GM12878 (cell line): ENCODE results near the gene CDHR2.

ENCODE experiments used
- CTCF ChIP-seq, 3 experiments: IDR thresholded peaks in 2 of 3; conservative IDR thresholded peaks in 1 of 3; 2 replicates each; pipeline ENCODE4 v1.5.1; 2011; ENCODE audit warnings: low read depth in 3 of 3, low read length in 3 of 3, mild to moderate bottlenecking in 3 of 3, control low read depth in 2 of 3, moderate library complexity in 2 of 3, inconsistent platforms in 1 of 3, mixed read lengths in 1 of 3; ENCODE audit not compliant: control insufficient read depth in 2 of 3, insufficient read depth in 1 of 3; ENCODE audit errors: extremely low read depth in 1 of 3
- ELK1 ChIP-seq: IDR thresholded peaks from 2 replicates; pipeline ENCODE4 v1.6.1; 2012; ENCODE audit warnings: low read depth, low read length, improper control_type of control experiment
- EZH2 ChIP-seq: IDR thresholded peaks from 2 replicates; pipeline ENCODE4 v1.6.1; 2012; ENCODE audit warnings: low read depth, mild to moderate bottlenecking, control low read depth, inconsistent platforms, low read length, borderline replicate concordance; ENCODE audit not compliant: control insufficient read depth
- FOXM1 ChIP-seq: IDR thresholded peaks from 2 replicates; pipeline ENCODE4 v1.6.1; 2012; ENCODE audit warnings: low read depth, mild to moderate bottlenecking, inconsistent platforms, low read length, moderate library complexity
- MAX ChIP-seq: IDR thresholded peaks from 2 replicates; pipeline ENCODE4 v1.6.1; 2012; ENCODE audit warnings: low read depth, low read length, improper control_type of control experiment
- NR2C2 ChIP-seq: IDR thresholded peaks from 2 replicates; pipeline ENCODE4 v1.6.1; 2011; ENCODE audit warnings: borderline replicate concordance, low read depth; ENCODE audit not compliant: control insufficient read depth, insufficient read length
- NRF1 ChIP-seq: conservative IDR thresholded peaks from 2 replicates; pipeline ENCODE4 v1.6.1; 2011; ENCODE audit warnings: mild to moderate bottlenecking, low read depth, low read length, improper control_type of control experiment
- POLR2A ChIP-seq: IDR thresholded peaks from 2 replicates; pipeline ENCODE4 v1.6.1; 2011; ENCODE audit warnings: low read depth, mild to moderate bottlenecking, low read length
- POLR2AphosphoS5 ChIP-seq: IDR thresholded peaks from 2 replicates; pipeline ENCODE4 v1.6.1; 2011; ENCODE audit warnings: mild to moderate bottlenecking, low read length, inconsistent platforms
- POU2F2 ChIP-seq: IDR thresholded peaks from 3 replicates; pipeline ENCODE4 v1.6.1; 2011; ENCODE audit warnings: low read depth, mild to moderate bottlenecking, low read length, borderline replicate concordance
- PRDM15 ChIP-seq: fragments of 450-650 bp; formaldehyde crosslinking; IDR thresholded peaks from 2 replicates; pipeline ENCODE4 v1.4.0; 2020; ENCODE audit warnings: mild to moderate bottlenecking, moderate library complexity
- TBL1XR1 ChIP-seq: IDR thresholded peaks from 2 replicates; pipeline ENCODE4 v1.6.1; 2012; ENCODE audit warnings: low read depth, low read length, improper control_type of control experiment
- TF ChIP-seq, protein P1 (sequence below): IDR thresholded peaks from 2 replicates; pipeline ENCODE4 v1.6.1; 2011; ENCODE audit warnings: mild to moderate bottlenecking, low read depth, low read length, moderate library complexity; ENCODE audit not compliant: insufficient replicate concordance

DNA sequence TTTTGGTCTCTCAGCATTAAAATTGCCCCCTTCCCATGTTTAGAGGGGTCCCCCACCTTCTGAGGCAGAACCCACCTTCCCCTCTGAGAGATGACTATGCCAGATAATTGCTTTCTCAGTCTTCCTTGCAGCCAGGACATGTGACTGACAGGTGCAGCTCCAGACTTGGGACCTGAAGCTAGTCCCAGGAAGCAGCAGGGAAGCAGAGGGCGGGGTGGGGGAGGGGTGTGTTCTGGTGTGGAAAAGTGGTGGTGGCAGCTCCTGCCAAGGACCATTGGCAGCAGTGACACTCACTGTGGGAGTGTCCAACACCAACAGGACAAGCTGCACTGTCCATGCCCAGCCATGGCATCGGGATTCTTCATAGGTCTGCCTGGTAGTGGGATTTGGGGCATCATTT, 83.6 kb downstream of the CDHR2 start:
- no peak for TF ChIP-seq POLR2A
- TF ChIP-seq FOXM1 = no peak
- TF ChIP-seq, protein P1, sequence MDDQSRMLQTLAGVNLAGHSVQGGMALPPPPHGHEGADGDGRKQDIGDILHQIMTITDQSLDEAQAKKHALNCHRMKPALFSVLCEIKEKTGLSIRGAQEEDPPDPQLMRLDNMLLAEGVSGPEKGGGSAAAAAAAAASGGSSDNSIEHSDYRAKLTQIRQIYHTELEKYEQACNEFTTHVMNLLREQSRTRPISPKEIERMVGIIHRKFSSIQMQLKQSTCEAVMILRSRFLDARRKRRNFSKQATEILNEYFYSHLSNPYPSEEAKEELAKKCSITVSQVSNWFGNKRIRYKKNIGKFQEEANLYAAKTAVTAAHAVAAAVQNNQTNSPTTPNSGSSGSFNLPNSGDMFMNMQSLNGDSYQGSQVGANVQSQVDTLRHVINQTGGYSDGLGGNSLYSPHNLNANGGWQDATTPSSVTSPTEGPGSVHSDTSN = no peak
- TF ChIP-seq NRF1 = no peak
- no peak for TF ChIP-seq CTCF (IDR thresholded peaks at IDR 0.05 in 2 of 3, conservative IDR thresholded peaks at IDR 0.05 in 1 of 3; ENCODE audit: control insufficient read depth in 2 of 3, extremely low read depth in 1 of 3, insufficient read depth in 1 of 3, low read depth in 3 of 3, low read length in 3 of 3)
- no peak for TF ChIP-seq EZH2
- no peak for TF ChIP-seq MAX
- no peak for TF ChIP-seq POU2F2
- TF ChIP-seq ELK1 = no peak
- TF ChIP-seq PRDM15 = no peak
- no peak for TF ChIP-seq NR2C2
- no peak for TF ChIP-seq TBL1XR1
- no peak for TF ChIP-seq POLR2AphosphoS5
